HG03457 (cell line): ENCODE results near the gene NRP1.
"Not testable (repeated sequence)": the region's sequence is repeated elsewhere in the genome, so short reads cannot be mapped to it uniquely, and the experiment has no call there.

ENCODE experiments used
- ATAC-seq: cut with Tn5 transposase; IDR thresholded peaks from one replicate; pipeline ENCODE4 v1.9.1; 2021; ENCODE audit warnings: moderate number of reproducible peaks; ENCODE audit not compliant: unreplicated experiment

NRP1 gene

DNA sequence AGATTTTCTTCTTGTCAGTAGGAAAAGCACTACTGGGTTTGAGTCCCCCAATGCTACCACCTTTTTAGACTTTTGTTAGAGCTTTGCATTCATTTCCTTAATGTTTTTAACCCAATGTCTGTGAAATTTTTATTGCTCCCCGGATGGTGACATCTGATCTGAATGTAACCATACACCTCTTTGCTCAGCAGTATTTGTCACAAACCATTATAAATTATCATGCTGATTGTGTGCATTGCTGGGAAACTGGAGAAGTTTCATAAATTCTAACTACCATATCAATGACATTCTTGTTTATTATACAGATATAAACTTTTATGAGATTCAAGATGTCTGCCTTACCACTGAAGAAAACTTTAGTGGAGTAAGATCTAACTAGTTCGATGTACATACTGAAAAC is 8.5 kb downstream of the NRP1 start:
- no peak for ATAC-seq

GRCh38 chr10:33323721-33324120 is 10.7 kb downstream of the NRP1 start:
- no peak for ATAC-seq

GRCh38 chr10:33321516-33321915 is 13.0 kb downstream of the NRP1 start:
- ATAC-seq: no peak

GRCh38 chr10:33320288-33320687 is 14.2 kb downstream of the NRP1 start:
- no peak for ATAC-seq

DNA sequence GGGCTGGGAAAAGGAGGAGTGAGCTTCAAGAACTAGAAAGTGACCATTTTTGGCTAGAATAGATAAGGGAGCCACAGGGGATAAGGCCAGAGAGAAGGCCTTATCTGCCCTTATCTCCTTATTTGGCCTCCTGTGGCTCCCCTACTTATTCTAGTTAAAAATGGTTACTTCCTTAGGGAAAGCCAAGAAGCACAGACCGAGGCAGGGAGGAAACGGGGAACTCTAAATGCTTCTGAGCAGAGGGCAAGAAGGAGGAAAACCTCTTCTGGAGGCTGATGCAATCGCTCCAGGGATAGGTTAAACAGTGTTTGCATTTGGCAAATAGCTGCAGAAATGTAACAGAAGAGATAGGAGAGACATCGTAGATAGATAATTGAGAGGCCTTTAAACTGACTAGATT is 18.6 kb downstream of the NRP1 start:
- ATAC-seq: no peak

DNA sequence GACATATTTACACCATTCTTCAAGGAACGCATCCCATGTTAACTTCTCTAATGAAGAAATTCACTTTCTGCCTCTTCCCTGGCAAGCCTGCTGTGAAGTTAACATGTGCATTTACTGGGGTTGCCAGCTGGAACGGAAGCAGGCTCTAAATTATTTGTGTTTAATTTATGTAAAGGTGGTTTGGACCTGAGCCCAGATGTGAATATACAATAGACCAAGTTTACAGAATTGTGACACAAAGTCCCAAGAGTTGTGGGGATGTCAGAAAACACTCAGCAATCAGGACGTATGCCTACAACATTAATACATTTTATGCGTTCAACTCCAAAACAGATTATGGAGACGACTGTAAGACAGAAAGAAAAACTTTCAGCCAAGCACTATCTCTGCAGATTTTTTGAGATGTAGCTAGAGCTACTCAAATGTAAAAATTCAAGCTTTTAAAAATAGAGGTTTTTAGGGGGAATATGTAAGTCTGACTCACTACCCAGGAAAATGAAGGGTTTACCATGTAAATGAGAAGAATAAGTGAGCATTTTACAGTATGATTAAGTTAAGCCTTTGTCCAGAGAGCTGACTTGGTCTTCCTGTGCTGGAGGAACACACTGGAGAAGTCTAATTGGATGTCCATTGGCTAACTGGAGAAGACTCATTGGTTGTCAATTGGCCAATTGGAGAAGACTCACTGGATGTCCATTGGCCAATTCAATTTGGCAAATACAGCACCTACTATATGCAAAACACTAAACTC is 19.5 kb downstream of the NRP1 start:
- no peak for ATAC-seq

DNA sequence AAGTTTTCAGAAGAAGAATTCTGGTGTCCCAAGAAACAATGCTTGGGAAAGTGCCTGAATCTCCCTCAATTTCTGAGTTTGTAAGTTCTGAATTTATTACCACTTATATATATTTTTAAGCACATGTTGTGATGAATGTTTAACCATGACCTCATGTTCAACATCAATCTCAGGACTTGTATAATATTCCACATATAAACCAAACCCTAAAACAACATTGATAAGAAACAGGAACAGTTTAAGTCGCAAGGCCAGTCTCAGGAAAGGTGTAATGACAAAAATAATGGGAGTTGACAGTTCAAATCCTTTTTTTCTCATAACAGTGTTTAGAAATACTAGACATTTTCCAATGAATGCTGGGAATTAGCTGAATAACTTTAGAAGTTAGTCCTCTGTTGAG is 22.8 kb downstream of the NRP1 start:
- no peak for ATAC-seq

DNA sequence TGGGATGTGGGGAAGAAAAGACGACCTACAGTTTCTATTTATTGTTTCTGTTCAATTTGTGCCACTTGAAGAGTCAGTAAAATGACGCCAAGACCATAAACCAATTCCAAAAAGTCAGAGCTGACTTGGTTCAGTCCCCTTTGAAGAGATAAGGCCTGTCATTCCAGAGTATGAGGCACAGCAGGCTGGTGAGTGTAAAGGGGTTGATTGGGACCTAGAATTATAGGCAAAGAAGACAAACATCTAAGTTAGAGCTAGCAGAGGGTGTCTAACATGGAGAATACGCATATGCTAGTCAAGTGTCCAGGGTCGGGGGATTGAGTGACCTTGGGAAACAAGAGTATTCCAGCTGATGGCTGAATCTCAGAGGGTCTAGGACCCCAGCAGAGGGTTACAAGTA is 23.6 kb downstream of the NRP1 start:
- no peak for ATAC-seq

DNA sequence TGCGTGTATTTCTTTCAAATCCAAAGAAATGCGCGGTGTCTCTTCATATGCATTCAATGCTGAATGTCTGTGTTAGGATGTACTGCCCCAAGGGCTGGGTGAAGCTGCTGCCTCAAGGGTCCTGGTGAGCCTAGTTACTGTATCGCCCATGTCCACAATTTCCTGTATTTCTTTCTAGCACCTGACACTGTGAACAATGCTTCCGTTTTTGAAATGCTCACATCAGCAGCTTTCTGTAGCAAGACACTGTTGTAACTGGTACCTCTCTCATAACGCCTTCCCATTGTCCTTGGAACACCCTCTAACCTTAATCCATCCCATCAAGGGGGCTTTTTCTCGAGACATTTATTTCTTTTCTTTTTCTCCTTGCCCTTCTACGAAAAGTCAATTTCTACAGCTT is 25.1 kb downstream of the NRP1 start:
- ATAC-seq: no peak

DNA sequence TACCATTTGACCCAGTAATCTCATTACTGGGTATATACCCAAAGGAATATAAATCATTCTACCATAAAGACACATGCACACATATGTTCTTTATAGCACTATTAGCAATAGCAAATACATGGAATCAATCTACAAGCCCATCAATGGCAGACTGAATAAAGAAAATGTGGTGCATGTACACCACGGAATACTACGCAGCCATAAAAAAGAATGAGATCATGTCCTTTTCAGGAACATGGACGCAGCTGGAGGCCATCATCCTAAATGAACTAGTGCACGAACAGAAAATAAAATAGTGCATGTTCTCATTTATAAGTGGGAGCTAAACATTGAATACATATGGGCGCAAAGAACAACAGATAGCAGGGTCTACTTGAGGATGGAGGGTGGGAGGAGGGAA is 26.6 kb downstream of the NRP1 start:
- ATAC-seq: no peak

GRCh38 chr10:33306701-33307519 is 27.6 kb downstream of the NRP1 start:
- no peak for ATAC-seq

- no peak for ATAC-seq
Measured at GRCh38 chr10:33306126-33306525, 28.3 kb downstream of the NRP1 start.

GRCh38 chr10:33304423-33305225 is 29.8 kb downstream of the NRP1 start:
- ATAC-seq: no peak

- no peak for ATAC-seq
Measured at GRCh38 chr10:33303988-33304387, 30.5 kb downstream of the NRP1 start.

GRCh38 chr10:33302208-33302829 is 32.1 kb downstream of the NRP1 start:
- ATAC-seq: no peak

GRCh38 chr10:33301097-33301789 is 33.2 kb downstream of the NRP1 start:
- no peak for ATAC-seq

DNA sequence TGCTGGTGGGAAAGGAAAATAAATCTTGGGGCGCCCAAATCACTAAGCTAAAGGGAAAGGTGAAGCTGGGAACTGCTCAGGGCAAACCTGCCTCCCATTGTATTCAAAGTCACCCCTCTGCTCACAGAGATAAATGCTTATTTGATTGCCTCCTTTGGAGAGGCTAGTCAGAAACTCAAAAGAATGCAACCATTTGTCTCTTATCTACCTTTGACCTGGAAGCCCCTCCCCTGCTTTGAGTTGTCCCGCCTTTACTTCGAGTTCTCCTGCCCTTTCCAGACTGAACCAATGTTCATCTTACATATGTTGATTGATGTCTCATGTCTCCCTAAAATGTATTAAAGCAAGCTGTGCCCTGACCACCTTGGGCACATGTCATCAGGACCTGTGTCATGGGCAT is 33.9 kb downstream of the NRP1 start:
- not testable (repeated sequence) for ATAC-seq

GRCh38 chr10:33298893-33299292 is 35.6 kb downstream of the NRP1 start:
- no peak for ATAC-seq

DNA sequence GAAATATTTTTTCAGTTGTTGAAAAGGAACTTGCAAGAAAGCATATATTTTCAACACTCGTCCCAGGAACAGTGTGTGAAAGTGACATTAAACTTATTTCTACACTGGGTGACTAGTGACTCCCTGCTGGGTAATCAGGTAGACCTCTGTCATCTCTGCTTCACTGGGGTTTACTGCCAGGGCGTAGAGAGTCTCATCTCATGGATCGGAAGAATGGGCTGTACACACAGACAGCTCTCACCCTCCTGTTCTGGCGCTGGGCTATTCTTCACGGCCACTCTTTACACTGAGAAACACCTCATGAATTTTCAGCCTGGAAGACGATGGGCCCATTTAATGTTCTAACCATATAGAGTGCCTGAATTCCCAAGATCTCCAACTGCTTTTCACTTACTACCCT is 36.4 kb downstream of the NRP1 start:
- no peak for ATAC-seq

GRCh38 chr10:33295851-33296250 is 38.6 kb downstream of the NRP1 start:
- no peak for ATAC-seq
